Measurements from ENCODE around the gene GDE1.

The GDE1 gene

GRCh38 chr16:19463468-19464315 lies 58.2 kb downstream of the GDE1 start:
- TF ChIP-seq CTCF (IDR thresholded peaks at IDR 0.05; ENCODE audit: insufficient read depth, missing control alignments), result no peak
- FAIRE-seq, result no peak
- DNase-seq (ENCODE audit: insufficient read length, low spot score), result no peak

GRCh38 chr16:19460397-19460796 lies 61.5 kb downstream of the GDE1 start:
- DNase-seq (ENCODE audit: insufficient read length, low spot score), result no peak
- TF ChIP-seq CTCF (IDR thresholded peaks at IDR 0.05; ENCODE audit: insufficient read depth, missing control alignments), result no peak
- no peak for FAIRE-seq

GRCh38 chr16:19458722-19459379 lies 63.0 kb downstream of the GDE1 start:
- TF ChIP-seq CTCF (IDR thresholded peaks at IDR 0.05; ENCODE audit: insufficient read depth, missing control alignments), result no peak
- DNase-seq (ENCODE audit: insufficient read length, low spot score) (no peak), FAIRE-seq (no peak)
